B cell (primary cell): Measurements from ENCODE around the gene AMIGO1. TPM values are rescaled to one million over a fixed set of nuclear protein-coding genes. Genes with fewer than 3 reads are reported as not detected.

Source experiments
- ATAC-seq: fragments of 200-7000 bp; cut with Tn5 transposase; one replicate; pipeline ENCODE4 v1.10.0; 2021; ENCODE audit warnings: low read depth, mild to moderate bottlenecking, moderate number of reproducible peaks, moderate library complexity
- CTCF ChIA-PET: fragments of 350-600 bp; sonication (Branson Sonifier 250); formaldehyde crosslinking; loops from one replicate; lab custom pipeline; 2021; ENCODE audit warnings: antibody characterized with exemption, inconsistent platforms; lab: Charles Lee
- POLR2A ChIA-PET: fragments of 350-600 bp; sonication (Branson Sonifier 250); formaldehyde crosslinking; loops from one replicate; lab custom pipeline; 2021; ENCODE audit warnings: antibody characterized with exemption; lab: Charles Lee
- DNase-seq: peaks from one replicate; pipeline ENCODE4 v3.0.0; 2013
- H2AFZ ChIP-seq: 2 replicates; pipeline ENCODE4 v1.6.1; 2012; ENCODE audit warnings: mild to moderate bottlenecking, low read depth, low read length; ENCODE audit not compliant: insufficient read depth, poor library complexity, severe bottlenecking
- H3K27ac ChIP-seq, 2 donors: 1 replicate in 1 of 2; 2 replicates in 1 of 2; pipeline ENCODE4 v1.5.1; 2012 to 2013; ENCODE audit warnings: low read length in 2 of 2, mild to moderate bottlenecking in 2 of 2, moderate library complexity in 1 of 2
- H3K27me3 ChIP-seq, 4 experiments: fragments of 200-600 bp in 1 of 4; sonication (generic) in 1 of 4; replicated peaks in 1 of 4; 1 replicate in 2 of 4; 2 replicates in 2 of 4; pipeline versions ENCODE4 v1.6.1 to v1.7.0; 2013 to 2016; ENCODE audit warnings: low read length in 3 of 4, mild to moderate bottlenecking in 2 of 4, mixed read lengths in 1 of 4, moderate library complexity in 1 of 4; ENCODE audit not compliant: insufficient read depth in 4 of 4, control insufficient read depth in 3 of 4; ENCODE audit errors: control extremely low read depth in 1 of 4
- H3K36me3 ChIP-seq, 2 experiments: replicated peaks in 1 of 2; 1 replicate in 1 of 2; 2 replicates in 1 of 2; pipeline versions ENCODE4 v1.6.1 to v1.7.1; 2013; ENCODE audit warnings: low read length in 1 of 2; ENCODE audit not compliant: insufficient read depth in 2 of 2, control insufficient read depth in 1 of 2; ENCODE audit errors: control extremely low read depth in 1 of 2, extremely low read depth in 1 of 2
- H3K4me1 ChIP-seq, 2 donors: fragments of 200-600 bp in 1 of 2; sonication (generic) in 1 of 2; 1 replicate in 1 of 2; 2 replicates in 1 of 2; pipeline versions ENCODE4 v1.5.1 to v1.6.1; 2013 to 2017; ENCODE audit warnings: low read length in 2 of 2; ENCODE audit not compliant: control insufficient read depth in 2 of 2, insufficient read depth in 2 of 2
- H3K4me2 ChIP-seq: replicated peaks from 2 replicates; pipeline ENCODE3; 2012; ENCODE audit warnings: mild to moderate bottlenecking, low read depth, low read length; ENCODE audit not compliant: poor library complexity, severe bottlenecking
- H3K4me3 ChIP-seq, 5 experiments: fragments of 200-600 bp in 1 of 5; sonication (generic) in 1 of 5; 1 replicate in 3 of 5; 2 replicates in 2 of 5; pipeline versions ENCODE4 v1.5.1 to v1.7.0; 2011 to 2016; ENCODE audit warnings: low read length in 4 of 5, mild to moderate bottlenecking in 4 of 5, low read depth in 2 of 5, control low read depth in 1 of 5, moderate library complexity in 1 of 5; ENCODE audit not compliant: insufficient read depth in 1 of 5; ENCODE audit errors: control extremely low read depth in 1 of 5, extremely low read depth in 1 of 5
- H3K79me2 ChIP-seq: fragments of 200-600 bp; sonication (generic); one replicate; pipeline ENCODE4 v1.6.0; 2016; ENCODE audit warnings: low read length; ENCODE audit not compliant: control insufficient read depth, insufficient read depth
- H3K9ac ChIP-seq: fragments of 200-600 bp; sonication (generic); 2 replicates; pipeline ENCODE4 v1.6.1; 2017; ENCODE audit warnings: mild to moderate bottlenecking, low read length, moderate library complexity
- H3K9me3 ChIP-seq, 3 donors: one replicate each; pipeline versions ENCODE4 v1.6.1 to v1.7.1; 2013; ENCODE audit warnings: low read length in 2 of 3; ENCODE audit not compliant: control insufficient read depth in 2 of 3, insufficient read depth in 1 of 3; ENCODE audit errors: control extremely low read depth in 1 of 3
- H4K20me1 ChIP-seq: 2 replicates; pipeline ENCODE4 v1.6.0; 2012; ENCODE audit warnings: mild to moderate bottlenecking, low read length; ENCODE audit not compliant: insufficient read depth, control insufficient read depth, poor library complexity, severe bottlenecking
- H3K27ac Mint-ChIP-seq: one replicate; pipeline ENCODE4 v1.8.0; 2021; ENCODE audit warnings: mixed read lengths
- H3K27me3 Mint-ChIP-seq: one replicate; pipeline ENCODE4 v1.8.0; 2021; ENCODE audit warnings: mixed read lengths
- H3K4me1 Mint-ChIP-seq: one replicate; pipeline ENCODE4 v1.8.0; 2021; ENCODE audit warnings: mixed read lengths
- H3K4me3 Mint-ChIP-seq: one replicate; pipeline ENCODE4 v1.8.0; 2021; ENCODE audit warnings: mixed read lengths
- H3K9me3 Mint-ChIP-seq: one replicate; pipeline ENCODE4 v1.8.0; 2022; ENCODE audit warnings: mixed read lengths; ENCODE audit not compliant: insufficient read depth
- EZH2 ChIP-seq: IDR thresholded peaks from 2 replicates; pipeline ENCODE4 v1.6.1; 2012; ENCODE audit warnings: borderline replicate concordance, low read depth, mild to moderate bottlenecking, moderate library complexity, low read length; ENCODE audit not compliant: insufficient read depth, poor library complexity, severe bottlenecking
- WGBS: methylation state at CpG from one replicate; pipeline ENCODE4 v1.1.5; 2013; ENCODE audit warnings: missing lambda C conversion rate; ENCODE audit not compliant: insufficient coverage; 5-methylcytosine and 5-hydroxymethylcytosine counted together
- intact Hi-C: fragments of 100-400 bp; cut with micrococcal nuclease; formaldehyde crosslinking; loops from one replicate; pipeline ENCODE4 v1.10.0; 2022
- polyA plus RNA-seq: library from polyadenylated mRNA; depleted of rRNA; stranded (reverse); fragments of >200 nt; gene quantifications from 2 replicates; pipeline ENCODE4 v1.2.3, GENCODE V29; 2012
- total RNA-seq, 2 donors: library from RNA; stranded (reverse); fragments of 120-200 nt in 1 of 2; gene quantifications; 1 replicate in 1 of 2; 2 replicates in 1 of 2; pipeline versions ENCODE4 v1.2.3 to v1.2.4, GENCODE V29; 2013 to 2022
- TF ChIP-seq, protein P1 (sequence below): fragments of 200-600 bp; IDR thresholded peaks from one replicate; pipeline ENCODE4 v1.8.0; 2022; ENCODE audit warnings: antibody characterized with exemption, mild to moderate bottlenecking

Gene AMIGO1
- total and polyA plus RNA-seq, 2 donors (not counting 1 experiment from before 2014, with no cell fraction given), result 0.19 to 2.4 TPM

DNA sequence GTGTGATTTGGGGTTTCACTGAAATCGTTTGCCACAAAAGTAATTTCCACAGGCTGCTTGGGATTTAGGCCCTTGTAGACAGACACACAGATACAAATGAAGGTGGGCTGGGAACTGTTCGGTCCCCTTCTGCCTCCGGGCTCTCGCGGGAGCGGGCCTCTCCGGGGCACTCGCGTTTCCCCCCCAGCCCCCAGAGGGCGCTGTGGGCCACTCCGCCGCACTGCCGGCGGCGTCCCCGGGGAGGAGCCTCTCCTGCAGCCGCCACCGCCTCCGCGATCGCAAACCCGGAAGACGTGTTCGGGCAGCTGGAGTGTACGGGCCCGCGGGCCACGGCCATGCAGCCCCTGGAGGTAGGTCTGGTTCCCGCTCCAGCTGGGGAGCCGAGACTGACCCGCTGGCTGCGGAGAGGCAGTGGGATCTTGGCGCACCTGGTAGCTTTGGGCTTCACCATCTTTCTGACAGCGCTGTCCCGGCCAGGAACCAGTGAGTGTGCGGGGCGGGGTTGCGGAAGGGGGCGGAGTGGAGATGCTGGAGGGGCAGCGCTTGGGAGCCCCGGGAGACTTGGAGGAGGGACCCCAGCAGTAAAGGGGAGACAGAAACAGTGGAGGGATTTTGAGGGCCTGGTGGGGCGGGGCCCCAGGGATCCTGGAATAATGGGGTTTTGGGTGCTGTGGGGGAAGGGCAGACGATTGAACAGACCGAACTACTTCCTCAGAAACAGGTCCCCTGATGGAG, 15.6 kb downstream of the AMIGO1 start, which contains the start of gene CYB561D1:
CYB561D1 (plus strand) TSS at position 290 of the 735 bp plus-strand sequence; CDS start at position 336, 46 bp downstream.
- under 1% methylated on average over 41 of the region's 44 CpGs for WGBS
- Histone ChIP-seq H3K9ac (peak within 1 kb of the TSS; percentile 91), H3K4me3 (peak within 1 kb of the TSS; percentile 48 to 97 (median 88)), H3K4me1 (peaks cover 16 to 33% of the 10 kb centered on the region in 2 donors), H3K4me2 (peak within 1 kb of the TSS; percentile 63), H3K36me3 (peaks cover 0 to 56% of the 10 kb centered on the region in 2 experiments), H3K27me3 (no peaks in the 10 kb centered on the region), H4K20me1 (peaks cover 44% of the 10 kb centered on the region), H2AFZ (peak within 1 kb of the TSS; percentile 93), H3K9me3 (no peaks in the 10 kb centered on the region), H3K27ac (peak within 1 kb of the TSS; percentile 14 to 46), H3K79me2 (peaks cover 54% of the 10 kb centered on the region)
- ChIA-PET POLR2A (interaction anchor here (0.9 to 1.1 kb wide), 3 partner anchors 10 to 68 kb away, joined by 4 to 7 read pairs (median 5); partner anchors contain the start of gene PSMA5), CTCF (interaction anchor here (0.8 to 37.9 kb wide), 14 partner anchors 10 to 1283 kb away, joined by 3 to 926 read pairs (median 6); partner anchors contain the start of genes AHCYL1, AMIGO1, ATXN7L2 and GPR61)
- intact Hi-C loops, result loop anchor here (1.0 to 5.0 kb wide), 8 partner anchors 11 to 493 kb away; partner anchors contain the start of genes AMIGO1, ATXN7L2, GNAI3 and PSMA5
- H3K4me1 Mint-ChIP-seq, result peaks cover 40% of the 10 kb centered on the region
- peak; percentile 89 for ATAC-seq
- peak within 1 kb of the TSS; percentile 93 for H3K27ac Mint-ChIP-seq
- no peaks in the 10 kb centered on the region for H3K9me3 Mint-ChIP-seq
- DNase-seq, result peak; percentile 94
- H3K4me3 Mint-ChIP-seq, result peak within 1 kb of the TSS; percentile 97
- TF ChIP-seq EZH2, result no peak
- TF ChIP-seq, protein P1, sequence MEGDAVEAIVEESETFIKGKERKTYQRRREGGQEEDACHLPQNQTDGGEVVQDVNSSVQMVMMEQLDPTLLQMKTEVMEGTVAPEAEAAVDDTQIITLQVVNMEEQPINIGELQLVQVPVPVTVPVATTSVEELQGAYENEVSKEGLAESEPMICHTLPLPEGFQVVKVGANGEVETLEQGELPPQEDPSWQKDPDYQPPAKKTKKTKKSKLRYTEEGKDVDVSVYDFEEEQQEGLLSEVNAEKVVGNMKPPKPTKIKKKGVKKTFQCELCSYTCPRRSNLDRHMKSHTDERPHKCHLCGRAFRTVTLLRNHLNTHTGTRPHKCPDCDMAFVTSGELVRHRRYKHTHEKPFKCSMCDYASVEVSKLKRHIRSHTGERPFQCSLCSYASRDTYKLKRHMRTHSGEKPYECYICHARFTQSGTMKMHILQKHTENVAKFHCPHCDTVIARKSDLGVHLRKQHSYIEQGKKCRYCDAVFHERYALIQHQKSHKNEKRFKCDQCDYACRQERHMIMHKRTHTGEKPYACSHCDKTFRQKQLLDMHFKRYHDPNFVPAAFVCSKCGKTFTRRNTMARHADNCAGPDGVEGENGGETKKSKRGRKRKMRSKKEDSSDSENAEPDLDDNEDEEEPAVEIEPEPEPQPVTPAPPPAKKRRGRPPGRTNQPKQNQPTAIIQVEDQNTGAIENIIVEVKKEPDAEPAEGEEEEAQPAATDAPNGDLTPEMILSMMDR, result peak; percentile 91
- H3K27me3 Mint-ChIP-seq, result no peaks in the 10 kb centered on the region
